Transverse colon (tissue), 4 donors: ENCODE results near the gene SIGLEC15.

Source experiments
- POLR2A ChIP-seq: fragments of 450-650 bp; IDR thresholded peaks from one replicate; pipeline ENCODE4 v1.6.1; 2016; ENCODE audit warnings: antibody characterized with exemption, mild to moderate bottlenecking, moderate library complexity
- POLR2AphosphoS5 ChIP-seq, 3 donors: sonication (generic); formaldehyde crosslinking; IDR thresholded peaks; one replicate each; pipeline ENCODE4 v1.6.1; 2016; ENCODE audit warnings: antibody characterized with exemption in 3 of 3
- TF ChIP-seq, protein P1 (sequence below), 5 experiments: fragments of 200-600 bp in 3 of 5; fragments of 450-650 bp in 2 of 5; sonication (generic) in 3 of 5; IDR thresholded peaks; 1 replicate in 2 of 5; 2 replicates in 3 of 5; pipeline ENCODE4 v1.5.1; 2016 to 2017; ENCODE audit warnings: antibody characterized with exemption in 5 of 5, inconsistent platforms in 3 of 5, mild to moderate bottlenecking in 2 of 5, moderate library complexity in 1 of 5

DNA sequence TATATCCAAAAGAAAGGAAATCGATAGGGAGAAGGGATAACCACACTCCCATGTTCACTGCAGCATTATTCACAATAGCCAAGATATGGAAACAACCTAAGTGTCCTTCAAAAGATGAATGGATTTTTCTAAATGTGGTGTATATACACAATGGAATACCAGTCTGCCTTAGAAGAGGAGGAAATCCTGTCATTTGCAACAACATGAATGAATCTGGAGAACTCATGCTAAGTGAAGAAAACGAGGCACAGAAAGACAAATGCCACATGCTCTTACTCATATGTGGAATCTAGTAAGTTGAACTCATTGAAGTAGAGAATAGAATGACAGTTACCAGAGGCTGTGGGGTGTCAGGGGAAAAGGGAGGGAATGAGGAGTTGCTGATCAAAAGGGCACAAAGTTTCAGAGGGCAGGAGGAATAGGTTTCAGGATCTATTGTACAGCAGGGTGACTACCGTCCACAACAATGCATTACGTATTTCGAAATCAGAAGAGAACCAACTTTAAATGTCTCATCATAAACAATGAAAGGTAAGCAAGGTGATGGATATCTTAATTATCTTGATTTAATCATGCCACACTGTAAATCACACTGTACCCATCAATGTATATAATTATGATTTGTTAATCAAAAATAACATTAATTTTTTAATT, 46.1 kb downstream of the SIGLEC15 start:
- TF ChIP-seq, protein P1, sequence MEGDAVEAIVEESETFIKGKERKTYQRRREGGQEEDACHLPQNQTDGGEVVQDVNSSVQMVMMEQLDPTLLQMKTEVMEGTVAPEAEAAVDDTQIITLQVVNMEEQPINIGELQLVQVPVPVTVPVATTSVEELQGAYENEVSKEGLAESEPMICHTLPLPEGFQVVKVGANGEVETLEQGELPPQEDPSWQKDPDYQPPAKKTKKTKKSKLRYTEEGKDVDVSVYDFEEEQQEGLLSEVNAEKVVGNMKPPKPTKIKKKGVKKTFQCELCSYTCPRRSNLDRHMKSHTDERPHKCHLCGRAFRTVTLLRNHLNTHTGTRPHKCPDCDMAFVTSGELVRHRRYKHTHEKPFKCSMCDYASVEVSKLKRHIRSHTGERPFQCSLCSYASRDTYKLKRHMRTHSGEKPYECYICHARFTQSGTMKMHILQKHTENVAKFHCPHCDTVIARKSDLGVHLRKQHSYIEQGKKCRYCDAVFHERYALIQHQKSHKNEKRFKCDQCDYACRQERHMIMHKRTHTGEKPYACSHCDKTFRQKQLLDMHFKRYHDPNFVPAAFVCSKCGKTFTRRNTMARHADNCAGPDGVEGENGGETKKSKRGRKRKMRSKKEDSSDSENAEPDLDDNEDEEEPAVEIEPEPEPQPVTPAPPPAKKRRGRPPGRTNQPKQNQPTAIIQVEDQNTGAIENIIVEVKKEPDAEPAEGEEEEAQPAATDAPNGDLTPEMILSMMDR (IDR thresholded peaks at IDR 0.05), result no peak
- TF ChIP-seq POLR2A (no peak), POLR2AphosphoS5 (IDR thresholded peaks at IDR 0.05) (no peak)
